Measurements from ENCODE around the gene POU2AF2. TPM values are rescaled to one million over a fixed set of nuclear protein-coding genes. Genes with fewer than 3 reads are reported as not detected.
"Not testable (repeated sequence)": the region's sequence is repeated elsewhere in the genome, so short reads cannot be mapped to it uniquely, and the experiment has no call there.

Gene POU2AF2
- not detected for total RNA-seq

- DNase-seq (ENCODE audit: low spot score) (no peak), ATAC-seq (no peak)
These were observed at the start of gene POU2AF2 for GRCh38 chr11:111245425-111245824. Gene POU2AF2, plus strand, starts transcription at chr11:111245725. Its CDS starts 129 bp downstream, at chr11:111245854.

- ATAC-seq, result no peak
- no peak for DNase-seq (ENCODE audit: low spot score)
These were observed 45.5 kb upstream of the POU2AF2 start for GRCh38 chr11:111200010-111200534.

- ATAC-seq, result no peak
- no peak for DNase-seq (ENCODE audit: low spot score)
These were observed 41.3 kb upstream of the POU2AF2 start for GRCh38 chr11:111204211-111204610.

- ATAC-seq, result no peak
- no peak for DNase-seq (ENCODE audit: low spot score)
These were observed 39.7 kb upstream of the POU2AF2 start for GRCh38 chr11:111205632-111206385.

GRCh38 chr11:111206472-111206871, 39.1 kb upstream of the POU2AF2 start:
- ATAC-seq (no peak), DNase-seq (ENCODE audit: low spot score) (no peak)

- DNase-seq (ENCODE audit: low spot score) (no peak), ATAC-seq (no peak)
These were observed 38.3 kb upstream of the POU2AF2 start for GRCh38 chr11:111207213-111207612.

GRCh38 chr11:111209543-111210355, 35.8 kb upstream of the POU2AF2 start:
- DNase-seq (ENCODE audit: low spot score) (no peak), ATAC-seq (no peak)

GRCh38 chr11:111213256-111213655, 32.3 kb upstream of the POU2AF2 start:
- ATAC-seq (no peak), DNase-seq (ENCODE audit: low spot score) (no peak)

GRCh38 chr11:111220721-111221120, 24.8 kb upstream of the POU2AF2 start:
- DNase-seq (ENCODE audit: low spot score) (no peak), ATAC-seq (no peak)

- ATAC-seq (no peak), DNase-seq (ENCODE audit: low spot score) (no peak)
These were observed 24.3 kb upstream of the POU2AF2 start for GRCh38 chr11:111221208-111221607.

GRCh38 chr11:111221936-111222335, 23.6 kb upstream of the POU2AF2 start:
- not testable (repeated sequence) for DNase-seq (ENCODE audit: low spot score); ATAC-seq

GRCh38 chr11:111222821-111223455, 22.6 kb upstream of the POU2AF2 start:
- ATAC-seq; DNase-seq (ENCODE audit: low spot score): not testable (repeated sequence)

- no peak for ATAC-seq
These were observed 19.6 kb upstream of the POU2AF2 start for GRCh38 chr11:111225881-111226280.

GRCh38 chr11:111229604-111230003, 15.9 kb upstream of the POU2AF2 start:
- DNase-seq (ENCODE audit: low spot score) (no peak), ATAC-seq (no peak)

More at GRCh38 chr11:111225881-111226280, 19.6 kb upstream of the POU2AF2 start:
- DNase-seq (ENCODE audit: low spot score), result no peak

GRCh38 chr11:111230122-111230465, 15.4 kb upstream of the POU2AF2 start:
- ATAC-seq (peak; percentile 35), DNase-seq (ENCODE audit: low spot score) (no peak)

GRCh38 chr11:111231836-111232235, 13.7 kb upstream of the POU2AF2 start:
- DNase-seq (ENCODE audit: low spot score) (no peak), ATAC-seq (no peak)

- DNase-seq (ENCODE audit: low spot score) (no peak), ATAC-seq (no peak)
These were observed 9.1 kb upstream of the POU2AF2 start for GRCh38 chr11:111236383-111236782.

- no peak for ATAC-seq
- DNase-seq (ENCODE audit: low spot score), result no peak
These were observed 7.6 kb upstream of the POU2AF2 start for GRCh38 chr11:111237926-111238325.

GRCh38 chr11:111246956-111247355, 1.4 kb downstream of the POU2AF2 start:
- no peak for ATAC-seq
- DNase-seq (ENCODE audit: low spot score), result no peak

GRCh38 chr11:111250936-111251335, 5.4 kb downstream of the POU2AF2 start:
- ATAC-seq (no peak), DNase-seq (ENCODE audit: low spot score) (no peak)

- DNase-seq (ENCODE audit: low spot score) (no peak), ATAC-seq (no peak)
These were observed 7.6 kb downstream of the POU2AF2 start for GRCh38 chr11:111253131-111253530.
